ENCODE measurements around the gene HLA-E.
"Not testable (repeated sequence)": the region's sequence is repeated elsewhere in the genome, so short reads cannot be mapped to it uniquely, and the experiment has no call there.

The HLA-E gene

DNA sequence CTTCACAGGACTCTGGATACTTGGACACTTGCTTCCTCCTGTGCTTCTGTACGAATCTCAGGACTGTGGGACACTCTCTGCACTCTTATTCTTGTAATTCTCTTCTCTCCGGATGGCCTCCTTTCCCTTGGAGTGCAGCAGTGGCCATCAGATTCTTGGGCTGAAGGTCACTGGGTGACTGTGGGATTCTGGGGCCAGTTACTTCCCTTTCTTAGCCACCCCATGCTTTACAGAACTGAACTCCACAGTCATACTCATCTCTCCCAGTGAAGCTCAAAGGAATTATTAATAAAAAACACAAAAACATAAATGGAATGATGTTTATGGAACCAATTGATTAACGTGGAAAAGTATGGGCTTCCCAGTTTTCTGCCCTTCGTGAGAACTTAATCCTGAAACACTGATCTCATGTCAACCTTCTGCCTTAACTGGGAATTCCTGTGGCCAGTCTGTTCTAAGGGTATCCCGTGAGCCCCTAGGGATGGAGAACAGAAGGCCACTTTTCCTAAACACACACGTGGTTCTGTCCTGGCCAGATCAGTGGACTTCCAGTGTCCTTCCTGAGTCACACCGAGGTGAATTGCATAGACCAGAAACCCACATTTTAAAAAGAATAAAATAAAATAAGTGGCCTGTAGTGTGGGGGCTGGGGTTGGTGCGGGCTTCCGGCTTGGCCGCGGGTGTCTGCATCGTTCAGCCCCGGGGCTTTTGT, 23.6 kb upstream of the HLA-E start:
- TF ChIP-seq, protein P1, sequence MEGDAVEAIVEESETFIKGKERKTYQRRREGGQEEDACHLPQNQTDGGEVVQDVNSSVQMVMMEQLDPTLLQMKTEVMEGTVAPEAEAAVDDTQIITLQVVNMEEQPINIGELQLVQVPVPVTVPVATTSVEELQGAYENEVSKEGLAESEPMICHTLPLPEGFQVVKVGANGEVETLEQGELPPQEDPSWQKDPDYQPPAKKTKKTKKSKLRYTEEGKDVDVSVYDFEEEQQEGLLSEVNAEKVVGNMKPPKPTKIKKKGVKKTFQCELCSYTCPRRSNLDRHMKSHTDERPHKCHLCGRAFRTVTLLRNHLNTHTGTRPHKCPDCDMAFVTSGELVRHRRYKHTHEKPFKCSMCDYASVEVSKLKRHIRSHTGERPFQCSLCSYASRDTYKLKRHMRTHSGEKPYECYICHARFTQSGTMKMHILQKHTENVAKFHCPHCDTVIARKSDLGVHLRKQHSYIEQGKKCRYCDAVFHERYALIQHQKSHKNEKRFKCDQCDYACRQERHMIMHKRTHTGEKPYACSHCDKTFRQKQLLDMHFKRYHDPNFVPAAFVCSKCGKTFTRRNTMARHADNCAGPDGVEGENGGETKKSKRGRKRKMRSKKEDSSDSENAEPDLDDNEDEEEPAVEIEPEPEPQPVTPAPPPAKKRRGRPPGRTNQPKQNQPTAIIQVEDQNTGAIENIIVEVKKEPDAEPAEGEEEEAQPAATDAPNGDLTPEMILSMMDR (IDR thresholded peaks at IDR 0.05; ENCODE audit: unreplicated experiment in 3 of 3): no peak
- peaks cover 16% of the 10 kb centered on the region for H3K9me3 Mint-ChIP-seq
- no peaks in the 10 kb centered on the region for H3K36me3 Mint-ChIP-seq (ENCODE audit: low read depth)

DNA sequence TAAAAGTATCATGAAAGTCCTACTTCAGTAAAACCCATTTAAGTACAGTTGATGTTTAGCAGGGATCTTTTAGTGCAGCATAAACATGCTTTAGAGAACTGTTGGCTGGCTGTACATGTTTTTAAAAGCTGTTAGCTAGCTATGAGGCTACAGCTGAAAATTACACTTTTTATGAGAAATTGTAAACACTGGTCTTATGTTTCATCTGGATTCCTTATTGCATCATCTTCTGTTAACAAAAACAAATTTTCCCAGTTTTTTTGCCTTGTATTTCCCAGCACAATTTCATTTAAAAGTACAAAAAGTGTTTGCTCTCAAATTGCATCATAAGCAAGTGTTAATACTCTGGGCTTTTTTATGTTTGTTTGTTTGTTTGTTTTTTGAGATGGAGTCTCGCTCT, 18.3 kb upstream of the HLA-E start:
- Mint-ChIP-seq H3K27ac (no peak overlapping the region), H3K9me3 (peaks cover 29% of the 10 kb centered on the region), H3K4me1 (no peaks in the 10 kb centered on the region), H3K27me3 (ENCODE audit: low read depth) (peaks cover 74% of the 10 kb centered on the region), H3K36me3 (ENCODE audit: low read depth) (no peaks in the 10 kb centered on the region), H3K4me3 (no peak overlapping the region)
- TF ChIP-seq, protein P1 (IDR thresholded peaks at IDR 0.05; ENCODE audit: unreplicated experiment in 3 of 3): no peak

More for the DNA sequence above, 23.6 kb upstream of the HLA-E start:
- Mint-ChIP-seq H3K4me1 (no peaks in the 10 kb centered on the region), H3K27me3 (ENCODE audit: low read depth) (peaks cover 98% of the 10 kb centered on the region), H3K4me3 (peak overlapping the region; percentile 43 to 66 (median 53)), H3K27ac (no peak overlapping the region)

DNA sequence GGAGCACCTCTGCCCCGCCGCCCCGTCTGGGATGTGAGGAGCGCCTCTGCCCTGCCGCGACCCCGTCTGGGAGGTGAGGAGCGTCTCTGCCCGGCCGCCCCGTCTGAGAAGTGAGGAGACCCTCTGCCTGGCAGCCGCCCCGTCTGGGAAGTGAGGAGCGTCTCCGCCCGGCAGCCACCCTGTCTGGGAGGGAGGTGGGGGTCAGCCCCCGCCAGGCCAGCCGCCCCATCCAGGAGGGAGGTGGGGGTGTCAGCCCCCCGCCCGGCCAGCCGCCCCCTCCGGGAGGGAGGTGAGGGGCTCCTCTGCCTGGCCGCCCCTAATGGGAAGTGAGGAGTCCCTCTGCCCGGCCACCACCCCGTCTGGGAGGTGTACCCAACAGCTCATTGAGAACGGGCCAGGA, 14.2 kb upstream of the HLA-E start:
- H3K9me3 Mint-ChIP-seq: peaks cover 24% of the 10 kb centered on the region
- H3K36me3 Mint-ChIP-seq (ENCODE audit: low read depth); H3K27ac Mint-ChIP-seq: not testable (repeated sequence)

DNA sequence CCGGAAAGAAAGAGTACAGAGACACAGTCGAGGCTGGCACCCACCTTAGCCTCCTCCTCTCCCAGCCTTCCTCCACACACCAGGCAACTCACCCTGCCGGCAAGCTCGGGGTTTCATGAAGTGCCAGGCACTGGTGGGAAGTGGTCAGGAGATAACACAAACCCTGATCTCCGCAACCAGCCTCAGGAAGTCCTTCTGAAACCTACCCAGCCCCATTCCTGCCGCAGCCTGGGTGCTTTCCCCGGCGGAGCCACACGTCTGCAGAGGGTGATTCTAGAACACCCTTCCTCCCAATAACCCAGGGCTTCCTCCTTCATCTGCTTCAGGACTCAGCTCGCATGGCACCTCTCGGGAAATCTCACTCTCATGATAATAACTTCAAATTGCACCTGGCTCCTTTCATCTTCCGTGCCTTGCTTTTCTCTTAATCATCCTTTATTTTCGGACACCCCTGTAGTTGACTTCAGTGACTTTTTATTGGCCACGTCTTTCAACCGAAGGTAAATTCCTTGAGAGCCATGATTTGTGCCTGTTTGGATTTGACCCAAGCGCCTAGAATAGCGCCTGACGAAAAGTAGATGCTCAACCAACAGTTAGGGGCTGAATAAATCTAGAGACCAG, 8.7 kb upstream of the HLA-E start:
- H3K9me3 Mint-ChIP-seq: peaks cover 2% of the 10 kb centered on the region
- no peak overlapping the region for H3K4me3 Mint-ChIP-seq
- no peaks in the 10 kb centered on the region for H3K36me3 Mint-ChIP-seq (ENCODE audit: low read depth)
- H3K27me3 Mint-ChIP-seq (ENCODE audit: low read depth): peaks cover 81% of the 10 kb centered on the region
- no peaks in the 10 kb centered on the region for H3K4me1 Mint-ChIP-seq
- no peak overlapping the region for H3K27ac Mint-ChIP-seq
- TF ChIP-seq, protein P1 (IDR thresholded peaks at IDR 0.05; ENCODE audit: unreplicated experiment in 3 of 3): no peak

More for the DNA sequence above, 14.2 kb upstream of the HLA-E start:
- not testable (repeated sequence) for H3K4me3 Mint-ChIP-seq, H3K4me1 Mint-ChIP-seq
- peaks cover 75% of the 10 kb centered on the region for H3K27me3 Mint-ChIP-seq (ENCODE audit: low read depth)

DNA sequence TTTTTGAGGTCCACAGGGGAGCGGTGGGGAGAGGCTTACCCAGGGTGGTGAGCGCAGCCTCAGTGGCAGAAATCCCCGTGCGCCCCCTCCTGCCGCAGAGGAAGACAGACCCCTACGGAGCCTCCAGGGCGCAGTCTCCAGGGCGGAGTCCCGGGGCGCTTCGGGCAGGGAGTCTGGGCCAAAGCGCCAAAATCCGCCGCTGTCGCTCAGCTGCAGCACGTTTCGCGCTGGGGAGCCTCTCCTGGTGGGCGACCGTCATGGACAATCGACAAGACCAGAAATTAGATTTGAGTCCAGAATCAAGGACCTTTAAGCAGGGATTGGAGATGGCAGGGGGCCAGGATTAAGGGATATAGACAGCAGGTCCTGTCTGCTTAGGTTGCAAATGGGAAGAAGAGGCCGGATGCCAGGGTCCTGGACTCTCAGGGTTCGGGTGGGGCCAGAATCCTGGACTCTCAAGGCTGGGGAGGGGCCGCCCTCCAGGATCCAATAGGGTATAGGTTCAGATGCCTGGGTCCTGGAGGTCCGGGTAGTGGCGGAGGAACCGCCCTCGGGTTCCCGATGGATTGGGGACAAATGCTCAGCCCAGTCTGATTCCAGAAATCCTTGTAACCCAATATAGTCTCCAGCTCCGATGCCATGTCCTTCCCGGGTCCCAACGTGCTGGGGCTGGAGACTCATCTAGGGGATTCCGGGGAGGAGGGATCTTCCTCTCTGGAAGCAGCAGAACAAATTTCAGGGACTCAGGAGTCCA, 7.9 kb upstream of the HLA-E start:
- TF ChIP-seq, protein P1 (IDR thresholded peaks at IDR 0.05; ENCODE audit: unreplicated experiment in 3 of 3): no peak
- H3K27ac Mint-ChIP-seq: no peak overlapping the region
- no peaks in the 10 kb centered on the region for H3K36me3 Mint-ChIP-seq (ENCODE audit: low read depth)
- peaks cover 82% of the 10 kb centered on the region for H3K27me3 Mint-ChIP-seq (ENCODE audit: low read depth)
- H3K9me3 Mint-ChIP-seq: peaks cover 2% of the 10 kb centered on the region
- peak overlapping the region in 1 of 3 experiments; percentile 13 for H3K4me3 Mint-ChIP-seq
- no peaks in the 10 kb centered on the region for H3K4me1 Mint-ChIP-seq

DNA sequence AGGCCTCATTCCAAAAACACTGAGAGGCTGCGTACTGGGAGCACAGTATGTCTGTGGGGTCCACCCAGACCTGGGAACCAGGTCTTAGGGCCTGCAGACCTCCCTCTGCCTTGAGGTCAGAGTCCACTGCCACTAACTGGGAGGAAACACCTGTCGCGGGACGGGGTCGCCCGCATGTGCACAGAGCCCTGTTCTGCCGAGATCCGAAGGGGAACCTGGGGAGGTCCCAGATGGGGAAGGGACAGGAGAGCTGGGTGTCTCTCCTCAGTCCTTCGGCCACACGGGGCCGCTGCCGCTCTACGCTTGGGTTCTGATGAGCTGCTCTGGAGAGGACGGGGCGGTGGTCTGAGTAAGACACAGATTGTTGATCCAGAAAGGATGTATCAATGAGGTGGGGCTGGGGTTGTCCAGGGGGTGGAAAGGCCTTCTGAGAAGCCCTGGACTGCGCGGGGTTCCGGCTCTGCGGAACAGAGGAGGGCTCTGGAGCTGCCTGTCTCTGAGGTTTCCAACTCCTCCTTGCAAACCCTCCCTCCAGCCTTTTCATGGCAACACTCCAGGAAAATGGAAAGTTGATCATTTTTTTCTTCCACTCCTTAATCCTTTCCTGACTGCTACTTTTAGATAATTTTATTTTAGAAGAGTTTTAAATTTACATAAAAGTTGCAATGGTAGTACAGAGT, 7.2 kb upstream of the HLA-E start:
- H3K27ac Mint-ChIP-seq; H3K36me3 Mint-ChIP-seq (ENCODE audit: low read depth); H3K4me1 Mint-ChIP-seq; H3K9me3 Mint-ChIP-seq: not testable (repeated sequence)
- Mint-ChIP-seq H3K4me3 (peak overlapping the region; percentile 57 to 66 (median 61)), H3K27me3 (ENCODE audit: low read depth) (peaks cover 78% of the 10 kb centered on the region)
- TF ChIP-seq, protein P1 (IDR thresholded peaks at IDR 0.05; ENCODE audit: unreplicated experiment in 3 of 3): peak; percentile 74 to 77 (median 76)

Data from nephron (organoid).